ENCODE measurements around the gene NEDD4L.
"Not testable (repeated sequence)": the region's sequence is repeated elsewhere in the genome, so short reads cannot be mapped to it uniquely, and the experiment has no call there.

The NEDD4L gene

DNA sequence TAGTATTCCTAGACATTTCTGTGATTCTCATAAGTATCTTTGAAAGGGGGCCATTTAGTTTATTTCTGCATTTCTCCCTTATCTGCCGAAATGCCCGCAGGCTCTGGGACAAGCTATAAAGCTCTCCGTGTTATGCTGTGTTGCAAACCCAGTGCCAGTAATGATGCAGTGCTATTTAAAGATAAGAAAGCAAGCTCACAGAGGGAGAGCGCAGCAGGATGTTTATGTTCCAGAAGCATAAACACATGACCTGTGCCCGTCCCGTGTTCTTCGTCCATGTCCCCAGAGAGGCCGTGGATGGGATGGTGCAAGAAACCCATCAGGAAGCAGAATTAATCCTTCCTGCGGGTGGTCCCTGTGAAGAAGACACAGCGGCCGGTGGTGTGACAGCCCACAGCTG, 99.4 kb downstream of the NEDD4L start:
- intact Hi-C loops (cut with DNase I), result no loop called here
- DNase-seq, result peak in 1 of 10 donors; percentile 78

GRCh38 chr18:58144106-58144505, 100.1 kb downstream of the NEDD4L start:
- DNase-seq, result peak in 1 of 10 donors; percentile 16
- intact Hi-C loops (cut with DNase I), result no loop called here

- DNase-seq, result peak in 1 of 10 donors; percentile 77
- intact Hi-C loops (cut with DNase I), result no loop called here
Observed at GRCh38 chr18:58144671-58145285, 100.8 kb downstream of the NEDD4L start.

- intact Hi-C loops (cut with DNase I), result no loop called here
Observed at GRCh38 chr18:58146099-58146498, 102.1 kb downstream of the NEDD4L start.

GRCh38 chr18:58148954-58149471, 105.0 kb downstream of the NEDD4L start:
- peak in 1 of 10 donors; percentile 22 for DNase-seq

More at GRCh38 chr18:58146099-58146498, 102.1 kb downstream of the NEDD4L start:
- peak in 1 of 10 donors; percentile 22 for DNase-seq

DNA sequence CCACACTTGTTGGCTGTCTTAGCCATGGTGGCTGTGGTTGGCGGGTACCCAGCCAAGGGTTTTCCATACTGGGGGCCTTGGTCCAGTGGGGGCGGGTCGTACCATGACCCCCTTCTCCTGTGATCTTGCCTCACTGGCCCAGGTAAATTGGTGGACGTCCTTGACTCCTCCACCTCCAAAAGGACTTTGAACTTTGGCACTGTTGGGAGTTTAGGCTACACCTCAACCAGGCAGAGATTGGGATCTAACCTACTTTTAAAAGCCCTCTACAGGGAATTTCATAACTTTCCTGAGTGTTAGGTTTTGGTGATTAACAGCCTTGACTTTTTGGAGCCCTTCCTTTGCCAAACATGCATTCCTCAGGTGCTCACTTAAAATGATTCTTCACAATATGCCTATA, 106.7 kb downstream of the NEDD4L start:
- peak in 1 of 10 donors; percentile 42 for DNase-seq
- intact Hi-C loops (cut with DNase I), result no loop called here

More at GRCh38 chr18:58148954-58149471, 105.0 kb downstream of the NEDD4L start:
- intact Hi-C loops (cut with DNase I), result no loop called here

GRCh38 chr18:58152216-58152615, 108.2 kb downstream of the NEDD4L start:
- no peak for DNase-seq
- intact Hi-C loops (cut with DNase I), result no loop called here

- DNase-seq, result peak in 1 of 10 donors; percentile 16
- intact Hi-C loops (cut with DNase I), result no loop called here
Observed at GRCh38 chr18:58152891-58153290, 108.9 kb downstream of the NEDD4L start.

- intact Hi-C loops (cut with DNase I), result no loop called here
Observed at GRCh38 chr18:58156516-58156915, 112.5 kb downstream of the NEDD4L start.

GRCh38 chr18:58157237-58157636, 113.2 kb downstream of the NEDD4L start:
- intact Hi-C loops (cut with DNase I), result no loop called here
- DNase-seq, result no peak

More at GRCh38 chr18:58156516-58156915, 112.5 kb downstream of the NEDD4L start:
- DNase-seq, result peak in 1 of 10 donors; percentile 24

DNA sequence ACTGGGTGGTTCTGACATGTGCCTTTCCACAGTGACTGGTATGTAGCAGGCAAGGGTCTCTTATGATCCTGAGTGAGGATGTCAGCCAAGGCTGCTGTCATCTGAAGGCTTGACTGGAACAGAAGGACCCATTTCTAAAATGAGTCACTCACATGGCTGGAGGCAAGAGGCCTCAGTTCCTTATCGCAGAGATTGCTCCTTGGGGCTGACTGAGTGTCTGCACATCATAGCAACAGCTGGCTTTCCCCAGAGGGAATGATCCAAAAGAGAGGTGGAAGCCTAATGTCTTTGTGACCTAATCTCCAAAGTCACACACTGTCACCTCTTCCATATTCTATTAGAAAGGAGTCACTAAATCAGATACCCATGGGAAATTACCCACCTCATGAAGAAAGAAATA, 114.0 kb downstream of the NEDD4L start:
- DNase-seq, result peak in 1 of 10 donors; percentile 14
- intact Hi-C loops (cut with DNase I), result no loop called here

- intact Hi-C loops (cut with DNase I), result no loop called here
- no peak for DNase-seq
Observed at GRCh38 chr18:58158459-58158858, 114.4 kb downstream of the NEDD4L start.

DNA sequence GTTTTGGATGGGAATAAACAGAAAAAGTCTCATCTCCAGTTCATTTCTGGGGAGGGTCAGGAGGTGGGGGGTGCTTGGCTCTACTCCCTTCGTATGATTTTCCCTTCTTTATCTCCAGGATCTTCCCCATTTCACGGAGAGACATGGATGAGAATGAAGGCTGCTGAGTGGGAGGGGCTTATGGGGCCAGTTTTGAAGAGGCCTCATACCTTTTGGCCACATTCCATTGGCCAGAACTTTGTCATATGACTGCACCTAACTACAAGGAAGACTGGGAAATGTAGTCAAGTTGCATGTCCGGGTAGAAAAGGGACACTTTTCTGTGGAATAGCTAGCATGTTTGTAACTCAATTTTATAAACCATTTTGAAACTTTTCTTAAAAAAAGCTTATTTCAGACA, 117.6 kb downstream of the NEDD4L start:
- intact Hi-C loops (cut with DNase I), result no loop called here
- DNase-seq, result no peak

DNA sequence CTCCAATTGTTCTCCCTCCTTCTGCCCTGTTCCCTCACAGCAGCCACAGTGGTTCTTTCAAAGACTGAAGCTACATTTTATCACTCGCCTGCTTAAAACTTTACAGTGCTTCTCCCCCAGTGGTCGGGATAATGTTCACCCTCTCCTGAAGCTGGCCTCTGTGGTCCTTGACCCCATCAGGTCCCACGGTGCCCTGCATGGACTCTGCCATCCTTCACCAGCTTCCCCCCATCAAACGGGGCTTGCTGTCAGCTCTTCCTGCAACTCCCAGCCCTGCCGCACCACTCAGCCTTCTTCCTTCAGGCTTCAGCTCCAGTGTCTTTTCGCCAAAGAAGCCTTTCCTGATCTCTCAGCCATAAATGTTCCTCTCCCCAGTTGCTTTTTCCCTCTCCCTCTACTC, 118.1 kb downstream of the NEDD4L start:
- peak in 1 of 10 donors; percentile 49 for DNase-seq
- intact Hi-C loops (cut with DNase I), result no loop called here

DNA sequence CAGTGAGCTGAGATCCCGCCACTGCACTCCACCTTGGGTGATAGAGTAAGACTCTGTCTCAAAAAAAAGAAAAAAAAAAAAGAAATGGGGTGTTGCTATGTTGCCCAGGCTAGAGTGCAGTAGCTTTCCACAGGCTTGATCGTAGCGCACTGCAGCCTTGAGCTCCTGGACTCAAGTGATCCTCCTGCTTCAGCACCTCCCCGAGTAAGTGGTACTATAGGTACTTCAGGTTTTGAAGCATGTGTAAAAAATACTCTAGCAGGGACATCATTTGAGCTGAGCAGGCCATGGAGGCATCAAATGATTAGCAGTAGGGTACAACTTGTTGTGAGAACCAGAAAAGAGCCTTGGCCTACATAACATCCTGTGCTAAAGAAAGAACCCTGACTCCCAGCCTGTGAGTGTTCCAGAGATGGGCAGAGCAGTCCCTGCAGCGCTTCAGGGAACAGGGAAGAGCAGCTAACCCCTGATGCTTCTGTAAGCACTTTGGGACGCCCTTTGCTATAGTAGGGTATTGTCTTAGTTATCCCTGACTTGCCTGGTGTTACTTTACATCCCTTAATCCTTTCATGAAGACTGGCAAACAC, 119.1 kb downstream of the NEDD4L start:
- DNase-seq, result peak in 1 of 10 donors; percentile 41
- intact Hi-C loops (cut with DNase I), result no loop called here

- intact Hi-C loops (cut with DNase I), result no loop called here
Observed at GRCh38 chr18:58166278-58166844, 122.3 kb downstream of the NEDD4L start.

GRCh38 chr18:58167073-58167472, 123.0 kb downstream of the NEDD4L start:
- intact Hi-C loops (cut with DNase I), result no loop called here
- no peak for DNase-seq

More at GRCh38 chr18:58166278-58166844, 122.3 kb downstream of the NEDD4L start:
- peak in 1 of 10 donors; percentile 29 for DNase-seq

DNA sequence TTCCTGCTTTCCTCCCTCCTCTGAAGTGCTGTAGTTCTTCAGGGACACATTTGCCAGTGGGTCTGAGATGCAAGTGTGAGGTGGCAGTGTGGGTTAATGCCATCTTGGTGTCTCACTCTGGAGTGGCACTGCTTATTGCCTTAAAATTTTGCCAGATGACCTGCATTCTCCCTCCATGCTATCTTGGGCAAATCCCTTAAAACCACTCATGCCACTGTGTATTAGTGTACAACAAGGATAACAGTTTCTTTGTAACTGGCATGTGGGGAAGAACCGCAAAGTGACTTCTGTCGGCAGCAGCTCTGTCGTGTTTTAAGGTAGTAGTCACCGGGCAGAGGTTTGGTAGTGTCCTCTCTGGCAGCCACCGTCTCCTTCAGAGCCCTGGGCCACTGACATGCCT, 124.2 kb downstream of the NEDD4L start:
- peak in 1 of 10 donors; percentile 9 for DNase-seq
- intact Hi-C loops (cut with DNase I), result no loop called here

DNA sequence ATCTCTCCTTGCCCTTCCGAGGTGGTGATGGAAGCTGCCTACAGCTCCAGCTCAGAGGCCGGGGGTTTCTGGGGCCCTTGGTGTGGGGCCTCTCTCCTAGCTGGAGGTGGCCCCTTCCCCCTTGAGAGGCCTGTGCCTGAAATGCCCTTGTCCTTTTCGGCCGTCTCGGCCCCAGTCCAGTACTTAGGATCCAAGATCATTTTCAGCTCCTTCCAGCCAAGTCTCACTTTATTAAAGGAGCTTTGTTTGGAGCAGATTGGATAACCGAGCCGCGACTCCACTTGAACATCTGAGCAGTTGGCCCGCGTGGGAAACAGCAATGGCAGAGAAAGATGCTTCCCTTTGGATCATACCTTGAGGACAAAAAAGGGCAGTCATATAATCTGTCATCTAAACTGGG, 125.0 kb downstream of the NEDD4L start:
- DNase-seq, result peak in 1 of 10 donors; percentile 62
- intact Hi-C loops (cut with DNase I), result no loop called here

DNA sequence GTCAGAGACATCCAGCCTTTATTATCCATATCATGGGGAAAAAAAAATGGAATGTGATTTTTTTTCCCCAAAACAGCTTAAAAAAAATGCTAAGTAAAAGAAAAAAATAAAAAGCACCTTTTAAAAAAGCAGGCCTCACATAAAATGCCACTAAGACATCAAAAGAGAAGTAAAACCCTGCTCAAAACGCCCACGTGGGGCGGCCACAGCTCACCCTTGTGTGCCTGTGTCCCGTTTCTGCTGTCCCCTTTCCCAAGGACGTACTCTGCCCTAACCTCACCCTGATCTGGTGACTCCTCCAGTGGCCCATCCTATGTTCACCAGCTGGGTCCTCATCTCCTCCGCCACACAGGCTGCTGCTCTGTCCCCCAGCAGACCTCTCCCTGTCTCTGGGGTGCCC, 125.4 kb downstream of the NEDD4L start:
- intact Hi-C loops (cut with DNase I), result no loop called here
- peak in 1 of 10 donors; percentile 52 for DNase-seq

DNA sequence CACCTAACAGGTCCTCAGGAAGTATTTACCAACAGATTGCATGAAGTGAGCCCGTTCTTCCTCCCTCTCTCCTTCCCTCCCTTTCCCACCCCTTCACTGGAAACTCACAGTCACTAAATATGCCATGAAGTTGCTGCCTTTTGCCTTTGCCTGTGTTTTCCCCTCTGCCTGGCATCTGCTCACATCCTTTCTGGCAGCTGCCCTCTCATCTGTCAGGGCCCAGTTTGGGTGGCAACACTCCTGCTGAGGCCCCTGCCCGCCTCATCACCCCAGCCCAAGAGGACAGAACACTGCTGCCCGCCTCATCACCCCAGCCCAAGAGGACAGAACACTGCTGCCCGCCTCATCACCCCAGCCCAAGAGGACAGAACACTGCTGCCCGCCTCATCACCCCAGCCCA, 126.0 kb downstream of the NEDD4L start:
- intact Hi-C loops (cut with DNase I), result not testable (repeated sequence)
- peak in 1 of 10 donors; percentile 11 for DNase-seq

Data from posterior cingulate gyrus (tissue), 11 donors.